ENCODE measurements around the gene YPEL2.

- TF ChIP-seq, protein P1, sequence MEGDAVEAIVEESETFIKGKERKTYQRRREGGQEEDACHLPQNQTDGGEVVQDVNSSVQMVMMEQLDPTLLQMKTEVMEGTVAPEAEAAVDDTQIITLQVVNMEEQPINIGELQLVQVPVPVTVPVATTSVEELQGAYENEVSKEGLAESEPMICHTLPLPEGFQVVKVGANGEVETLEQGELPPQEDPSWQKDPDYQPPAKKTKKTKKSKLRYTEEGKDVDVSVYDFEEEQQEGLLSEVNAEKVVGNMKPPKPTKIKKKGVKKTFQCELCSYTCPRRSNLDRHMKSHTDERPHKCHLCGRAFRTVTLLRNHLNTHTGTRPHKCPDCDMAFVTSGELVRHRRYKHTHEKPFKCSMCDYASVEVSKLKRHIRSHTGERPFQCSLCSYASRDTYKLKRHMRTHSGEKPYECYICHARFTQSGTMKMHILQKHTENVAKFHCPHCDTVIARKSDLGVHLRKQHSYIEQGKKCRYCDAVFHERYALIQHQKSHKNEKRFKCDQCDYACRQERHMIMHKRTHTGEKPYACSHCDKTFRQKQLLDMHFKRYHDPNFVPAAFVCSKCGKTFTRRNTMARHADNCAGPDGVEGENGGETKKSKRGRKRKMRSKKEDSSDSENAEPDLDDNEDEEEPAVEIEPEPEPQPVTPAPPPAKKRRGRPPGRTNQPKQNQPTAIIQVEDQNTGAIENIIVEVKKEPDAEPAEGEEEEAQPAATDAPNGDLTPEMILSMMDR (IDR thresholded peaks at IDR 0.05; ENCODE audit: poor library complexity) = no peak
- no peak for TF ChIP-seq EZH2 (IDR thresholded peaks at IDR 0.05; ENCODE audit: borderline replicate concordance)
- no peak for TF ChIP-seq EZH2phosphoT487 (IDR thresholded peaks at IDR 0.05; ENCODE audit: low read depth, severe bottlenecking, unreplicated experiment)
Measured at GRCh38 chr17:59299400-59300092, 31.9 kb upstream of the YPEL2 start.

Measured in hepatocyte (in vitro differentiated cells).